ENCODE measurements around the gene DPP4. TPM values are rescaled to one million over a fixed set of nuclear protein-coding genes. Genes with fewer than 3 reads are reported as not detected.

Gene DPP4
- total and polyA plus RNA-seq, 2 donors (not counting 3 experiments of a cell fraction or from before 2014, with no cell fraction given): 0.84 to 6.2 TPM

Small RNAs within 50 kb of the gene (small RNA-seq; reads per million reads assigned to genes)
- not detected for gene TIMM8AP1 (ENCODE audit: insufficient read depth, insufficient read length, low read depth, low replicate concordance)

Other genes with a start within 250 kb of the DPP4 start
- gene GCG, start 78.0 kb upstream of the DPP4 start, total RNA-seq: not detected in 2 replicates
- gene GCG, start 78.0 kb upstream of the DPP4 start, polyA plus RNA-seq: not detected in 2 replicates
- gene FAP, start 169.2 kb upstream of the DPP4 start, total RNA-seq: 2.0 TPM in 1 of 2 replicates, not detected in the other
- gene FAP, start 169.2 kb upstream of the DPP4 start, polyA plus RNA-seq: 0.96 and 1.1 TPM in 2 replicates
- gene IFIH1, start 244.5 kb upstream of the DPP4 start, total RNA-seq: 4.7 and 6.9 TPM in 2 replicates
- 1.2 and 1.3 TPM in 2 replicates for gene IFIH1, start 244.5 kb upstream of the DPP4 start, polyA plus RNA-seq